Colonic mucosa (tissue), 4 donors: ENCODE results near the gene CEACAM21. TPM values are rescaled to one million over a fixed set of nuclear protein-coding genes. Genes with fewer than 3 reads are reported as not detected.

ENCODE experiments used
- DNase-seq: peaks from one replicate; pipeline ENCODE4 v3.0.0-alpha.2; 2020
- H3K27ac ChIP-seq: fragments of 200-600 bp; one replicate; pipeline ENCODE4 v1.8.0; 2021
- H3K27me3 ChIP-seq: fragments of 200-600 bp; one replicate; pipeline ENCODE4 v1.8.0; 2021
- H3K36me3 ChIP-seq: fragments of 200-600 bp; one replicate; pipeline ENCODE4 v1.8.0; 2021
- H3K4me1 ChIP-seq: fragments of 200-600 bp; one replicate; pipeline ENCODE4 v1.8.0; 2021; ENCODE audit warnings: mild to moderate bottlenecking
- H3K4me3 ChIP-seq: fragments of 200-600 bp; one replicate; pipeline ENCODE4 v1.8.0; 2021
- H3K9ac ChIP-seq, 2 donors: one replicate each; pipeline ENCODE4 v1.7.0; 2013; ENCODE audit warnings: control low read depth in 2 of 2, low read depth in 2 of 2, low read length in 2 of 2
- H3K9me3 ChIP-seq: fragments of 200-600 bp; one replicate; pipeline ENCODE4 v1.8.0; 2021
- CTCF ChIP-seq: fragments of 200-600 bp; IDR thresholded peaks from one replicate; pipeline ENCODE4 v1.8.0; 2022; ENCODE audit warnings: antibody characterized with exemption, mild to moderate bottlenecking
- intact Hi-C: fragments of 100-400 bp; cut with DNase I; formaldehyde crosslinking; loops from one replicate; pipeline ENCODE4 v1.14.1; 2022
- total RNA-seq, 2 donors: library from RNA; stranded (reverse); fragmentation: NEBNext Ultra II Directional in 1 of 2; extraction: Animal tissue kit (Norgen Biotek cat#: 25700) in 1 of 2; gene quantifications; one replicate each; pipeline ENCODE4 v1.2.1, GENCODE V29; 2021
- donor health status: healthy.
- donor health status: DM: no; HTN: no; CAD: no.
- donor health status: DM: no; HTN: no; CAD: no.

The CEACAM21 gene
- total RNA-seq, 2 donors from 2014 or later = 0.25 to 0.45 TPM

GRCh38 chr19:41597600-41598041 lies 21.7 kb downstream of the CEACAM21 start:
- intact Hi-C loops = no loop called here
- no peak overlapping the region for H3K4me3 ChIP-seq
- no peaks in the 10 kb centered on the region for H3K9me3 ChIP-seq
- peak; percentile 77 for DNase-seq
- H3K27me3 ChIP-seq = no peaks in the 10 kb centered on the region
- no peaks in the 10 kb centered on the region for H3K4me1 ChIP-seq
- TF ChIP-seq CTCF = peak; percentile 81
- no peak overlapping the region for H3K9ac ChIP-seq
- H3K36me3 ChIP-seq = no peaks in the 10 kb centered on the region
- H3K27ac ChIP-seq = no peak overlapping the region

DNA sequence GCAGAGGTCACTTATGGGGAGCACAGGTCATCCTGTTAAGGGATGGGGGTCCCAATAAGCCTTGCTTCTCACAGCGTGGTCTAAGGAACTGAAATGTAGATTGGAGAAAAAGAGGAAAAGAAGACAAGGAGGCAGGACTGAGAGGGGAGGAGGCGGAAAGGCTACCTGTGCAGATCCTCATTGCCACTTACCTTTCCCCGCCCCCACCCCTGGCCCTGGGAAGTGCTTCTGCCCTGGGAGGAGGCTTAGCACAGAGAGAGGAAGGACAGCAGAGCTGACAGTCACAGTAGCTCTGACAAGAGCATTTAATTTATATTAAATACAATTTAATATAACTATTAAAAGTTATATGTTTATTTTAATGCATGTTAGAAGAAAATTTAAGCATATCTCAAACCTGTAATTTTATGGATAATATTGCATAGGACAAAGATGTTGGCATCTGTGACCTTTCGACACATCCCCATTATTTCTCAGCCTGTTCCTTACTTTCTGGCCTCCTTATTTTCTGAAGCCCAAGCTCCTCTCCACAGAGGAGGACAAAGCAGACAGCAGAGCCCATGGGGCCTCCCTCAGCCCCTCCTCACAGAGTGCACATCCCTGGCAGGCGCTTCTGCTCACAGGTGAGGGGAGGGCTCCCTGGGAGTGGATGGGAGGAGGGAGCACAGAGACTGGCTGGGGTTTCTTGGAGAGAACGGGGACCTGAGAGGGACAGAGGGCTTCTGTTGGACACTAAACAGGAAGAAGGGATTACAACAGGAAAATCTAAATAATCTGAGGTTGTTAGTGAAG lies 23.4 kb downstream of the CEACAM21 start:
- Histone ChIP-seq H3K4me1 (no peaks in the 10 kb centered on the region), H3K36me3 (no peaks in the 10 kb centered on the region), H3K4me3 (no peak overlapping the region), H3K9ac (no peak overlapping the region), H3K27ac (no peak overlapping the region), H3K27me3 (no peaks in the 10 kb centered on the region), H3K9me3 (no peaks in the 10 kb centered on the region)
- intact Hi-C loops = no loop called here
- DNase-seq = no peak
- no peak for TF ChIP-seq CTCF

DNA sequence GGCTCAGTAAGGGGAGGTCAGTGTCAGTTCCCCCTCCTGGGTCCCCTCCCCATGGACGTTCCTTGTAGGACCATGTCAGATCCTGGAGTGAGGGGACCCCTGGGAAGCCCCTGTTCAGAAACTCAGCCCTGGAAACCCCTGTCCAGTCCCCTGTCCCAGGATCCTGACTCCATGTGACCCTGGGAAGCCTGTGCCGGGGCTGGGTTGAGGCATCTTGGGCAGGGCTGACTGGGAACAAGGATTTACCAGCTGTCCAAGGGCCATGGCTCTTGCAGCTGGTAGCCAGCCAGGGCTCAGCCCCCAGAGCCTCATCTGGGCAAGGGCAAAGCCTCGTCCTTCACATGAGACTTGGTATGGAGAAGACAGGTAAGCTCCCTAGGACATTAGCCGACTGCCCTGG lies 25.8 kb downstream of the CEACAM21 start:
- intact Hi-C loops = no loop called here
- Histone ChIP-seq H3K36me3 (no peaks in the 10 kb centered on the region), H3K9ac (no peak overlapping the region), H3K27me3 (no peaks in the 10 kb centered on the region), H3K9me3 (no peaks in the 10 kb centered on the region), H3K4me1 (no peaks in the 10 kb centered on the region), H3K27ac (no peak overlapping the region), H3K4me3 (no peak overlapping the region)
- no peak for DNase-seq
- no peak for TF ChIP-seq CTCF

DNA sequence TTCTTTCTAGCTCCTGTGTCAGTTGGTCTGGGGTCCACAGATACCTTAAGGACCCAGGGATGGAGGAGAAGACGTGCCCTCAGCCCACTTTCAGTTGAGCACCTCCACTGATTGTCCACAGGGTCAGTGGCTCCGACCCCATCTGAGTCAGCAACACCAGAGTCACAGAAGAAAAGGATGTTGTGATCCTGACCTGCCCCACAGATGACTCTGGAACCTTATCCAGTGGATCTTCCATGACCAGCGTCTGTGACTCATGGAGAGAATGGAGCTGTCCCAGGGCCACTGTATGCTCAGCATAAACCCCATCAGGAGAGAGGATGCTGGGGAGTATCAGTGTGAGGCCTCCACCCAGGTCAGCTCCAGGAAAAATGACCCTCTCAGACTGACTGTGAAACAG lies 28.9 kb downstream of the CEACAM21 start:
- Histone ChIP-seq H3K4me1 (no peaks in the 10 kb centered on the region), H3K27ac (no peak overlapping the region), H3K9ac (no peak overlapping the region), H3K27me3 (no peaks in the 10 kb centered on the region), H3K9me3 (no peaks in the 10 kb centered on the region), H3K36me3 (no peaks in the 10 kb centered on the region), H3K4me3 (no peak overlapping the region)
- intact Hi-C loops = no loop called here
- no peak for DNase-seq
- TF ChIP-seq CTCF = no peak

DNA sequence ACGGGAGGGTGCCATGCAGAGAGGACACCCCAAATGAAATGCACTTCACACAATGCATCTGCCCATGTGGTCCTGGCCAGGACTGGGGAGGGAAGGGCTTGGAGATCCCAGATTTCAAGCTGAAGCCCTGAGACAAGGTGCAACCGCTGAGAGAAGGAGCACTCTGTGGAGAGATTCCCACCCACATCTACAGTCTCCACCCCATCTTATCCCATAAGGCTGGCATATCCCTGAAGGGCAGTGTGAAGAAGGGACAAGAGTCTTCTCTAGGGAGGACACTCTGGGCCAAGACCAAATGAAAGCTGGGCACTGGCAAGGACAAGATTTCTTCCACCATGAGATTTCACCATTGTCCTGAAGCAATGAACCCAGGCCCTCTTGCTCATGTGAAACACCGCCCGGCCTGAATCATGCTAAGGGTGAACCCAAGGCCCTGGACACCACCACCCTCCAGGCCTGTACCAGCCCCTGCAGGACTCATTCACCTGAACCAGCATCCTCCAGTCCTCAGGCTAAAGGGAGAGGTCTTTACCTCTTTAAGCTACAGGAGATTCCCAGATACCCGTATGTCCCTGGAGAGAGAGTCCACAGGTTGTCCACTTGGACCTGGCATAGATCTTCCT lies 30.4 kb downstream of the CEACAM21 start:
- no peak for DNase-seq
- no peak for TF ChIP-seq CTCF
- Histone ChIP-seq H3K9me3 (no peaks in the 10 kb centered on the region), H3K36me3 (no peaks in the 10 kb centered on the region), H3K27ac (no peak overlapping the region), H3K27me3 (no peaks in the 10 kb centered on the region), H3K9ac (no peak overlapping the region), H3K4me1 (no peaks in the 10 kb centered on the region), H3K4me3 (no peak overlapping the region)
- intact Hi-C loops = no loop called here
